ENCODE results near the gene ARID4A.
"Not testable (repeated sequence)": the region's sequence is repeated elsewhere in the genome, so short reads cannot be mapped to it uniquely, and the experiment has no call there.

Gene ARID4A

DNA sequence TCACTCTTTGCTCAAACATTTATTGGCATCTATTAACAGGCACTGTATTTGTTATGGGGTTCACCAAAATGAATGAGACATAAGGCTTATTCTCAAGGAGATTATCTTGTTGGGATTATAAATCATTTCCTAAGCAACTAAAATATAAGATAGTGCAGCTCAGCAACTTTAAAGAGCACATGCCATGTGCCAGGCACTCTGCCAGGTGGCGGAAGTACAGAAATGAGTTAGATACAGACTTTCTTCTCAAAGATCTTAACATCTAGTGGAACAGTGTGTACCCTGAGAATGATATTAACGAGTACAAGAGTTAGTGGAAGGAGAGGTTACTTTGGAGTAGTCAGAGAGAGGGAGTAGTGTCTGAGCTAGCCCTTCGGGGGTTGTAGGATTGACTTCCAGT is 68.9 kb downstream of the ARID4A start:
- DNase-seq, result no peak

DNA sequence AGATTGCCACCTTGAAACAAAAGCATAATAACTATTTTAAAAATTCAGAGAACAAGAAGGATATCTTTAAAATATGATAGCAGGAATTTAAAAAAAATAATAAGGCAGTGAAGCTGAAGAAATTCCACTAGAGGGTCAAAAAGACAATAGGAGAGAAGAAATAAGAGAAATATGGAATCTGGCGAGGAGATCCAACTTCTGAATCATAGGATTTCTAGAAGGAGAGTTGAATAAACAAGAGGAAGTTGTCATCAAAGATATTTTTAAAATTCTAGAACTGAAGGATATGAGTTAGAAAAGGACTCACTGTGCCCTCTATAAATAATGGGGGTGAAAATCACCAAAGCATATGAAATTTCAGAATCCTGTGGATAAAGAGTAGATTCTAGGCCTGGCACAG is 70.6 kb downstream of the ARID4A start:
- DNase-seq, result no peak

DNA sequence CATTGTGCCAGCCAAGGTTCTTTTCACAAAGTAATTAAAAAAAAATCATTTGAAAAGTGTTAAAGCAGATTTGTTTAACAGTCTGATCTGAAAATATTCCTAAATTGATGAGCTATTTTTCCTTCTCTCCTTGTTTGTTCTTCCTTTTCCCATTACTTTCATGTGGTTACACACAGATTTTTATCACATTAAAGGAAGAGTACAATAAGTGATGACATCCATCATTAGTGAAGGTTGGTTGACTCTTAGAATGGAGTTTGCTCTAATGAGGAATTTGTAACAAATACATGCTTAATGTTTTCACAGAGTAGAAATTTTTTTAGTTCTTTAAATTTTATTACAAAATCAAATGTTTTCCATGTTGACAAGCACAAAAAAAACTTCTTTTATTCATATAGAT is 78.4 kb downstream of the ARID4A start:
- DNase-seq, result no peak

DNA sequence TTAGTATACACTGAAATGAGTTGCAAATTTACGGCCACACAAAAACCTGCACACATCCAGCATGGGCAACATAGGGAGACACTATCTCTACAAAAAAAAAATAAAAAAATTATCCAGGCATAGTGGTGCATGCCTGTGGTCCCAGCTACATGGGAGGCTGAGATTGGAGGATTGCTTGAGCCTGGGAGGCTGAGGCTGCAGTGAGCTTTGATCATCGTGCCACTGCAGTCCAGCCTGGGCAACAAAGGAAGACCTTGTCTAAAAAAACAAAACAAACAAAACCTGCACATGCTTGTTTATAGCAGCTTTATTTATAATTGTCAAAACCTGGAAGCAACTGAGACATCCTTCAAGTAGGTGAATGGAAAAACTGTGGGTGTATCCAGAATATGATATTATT is 92.5 kb downstream of the ARID4A start:
- no peak for DNase-seq

DNA sequence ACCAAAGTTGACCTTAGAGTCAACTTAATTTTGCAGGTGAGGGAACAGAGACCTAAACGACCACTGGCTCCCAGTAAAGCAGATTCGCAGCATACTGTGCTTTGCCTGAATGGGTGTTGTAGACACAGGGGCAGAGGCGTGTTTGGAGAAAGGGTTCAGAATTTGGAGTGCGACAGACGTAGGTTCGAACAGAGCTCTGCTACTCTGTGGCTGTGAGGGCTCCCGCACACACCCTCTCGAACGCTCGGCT is 97.1 kb downstream of the ARID4A start:
- no peak for DNase-seq

DNA sequence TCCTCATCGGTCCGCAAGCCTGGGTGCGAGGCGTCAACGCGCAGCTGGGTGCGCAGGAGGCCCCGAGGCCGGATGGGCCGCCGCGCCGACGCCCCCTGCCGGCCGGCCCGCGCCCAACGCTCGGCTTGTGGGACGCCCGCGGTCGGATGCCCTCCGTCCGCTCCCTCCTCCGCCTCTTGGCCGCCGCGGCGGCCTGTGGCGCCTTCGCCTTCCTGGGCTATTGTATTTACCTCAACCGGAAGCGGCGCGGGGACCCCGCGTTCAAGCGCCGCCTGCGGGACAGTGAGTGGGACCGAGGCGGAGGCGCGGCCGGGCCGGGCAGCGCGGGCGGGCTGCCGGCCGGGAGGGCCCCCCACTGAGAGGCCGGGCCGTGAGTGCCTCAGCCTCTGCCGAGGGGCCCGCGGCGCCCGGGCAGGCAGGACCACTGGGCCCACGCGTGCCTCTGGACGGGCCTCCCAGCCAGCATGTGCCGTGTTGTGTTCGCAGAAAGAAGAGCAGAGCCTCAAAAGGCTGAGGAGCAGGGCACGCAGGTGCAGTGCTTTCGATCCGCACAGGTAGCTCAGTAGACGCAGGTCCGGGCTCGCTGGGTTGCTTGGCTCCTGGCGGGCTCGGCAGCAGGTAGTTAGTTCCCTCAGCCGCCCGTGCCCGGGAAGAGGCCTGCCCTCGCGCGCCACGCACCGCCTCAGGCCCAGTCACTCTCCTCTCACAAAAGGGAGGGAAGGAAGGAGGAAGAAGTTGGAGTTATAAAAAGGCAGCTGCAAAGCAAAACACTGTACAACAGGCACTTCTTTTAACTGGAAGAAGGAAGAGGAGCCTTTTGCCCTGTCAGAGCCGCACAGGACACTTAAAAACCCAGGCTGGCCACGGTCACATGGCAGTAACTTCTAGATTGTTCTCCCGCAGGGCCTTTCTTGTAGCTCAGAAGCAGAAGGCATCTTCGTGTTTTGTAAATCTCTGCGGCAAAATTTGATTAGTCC is 97.7 kb downstream of the ARID4A start, which contains the start of gene TOMM20L:
Gene TOMM20L, plus strand, starts transcription at position 119 of the 977 bp plus-strand sequence. Its CDS starts 28 bp downstream, at position 147.
- peak; percentile 44 for DNase-seq

DNA sequence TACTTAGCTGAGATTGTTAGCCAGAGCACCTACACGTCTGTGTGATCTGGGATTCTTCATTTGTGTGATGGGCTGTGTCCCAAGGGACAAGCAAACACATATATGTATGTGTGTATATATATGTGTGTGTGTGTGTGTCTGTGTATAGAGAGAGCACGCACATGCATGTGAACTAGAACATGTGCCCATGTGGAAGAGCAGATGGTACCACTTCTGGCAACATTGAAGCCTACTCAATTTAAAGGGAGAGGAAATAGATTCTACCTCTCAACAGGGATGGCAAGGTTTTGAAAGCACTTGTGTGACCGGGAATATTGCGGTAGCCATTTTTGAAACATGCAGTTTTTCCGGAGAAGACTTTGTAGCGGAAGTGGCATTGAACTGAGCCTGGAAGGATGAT is 98.8 kb downstream of the ARID4A start:
- DNase-seq, result no peak

DNA sequence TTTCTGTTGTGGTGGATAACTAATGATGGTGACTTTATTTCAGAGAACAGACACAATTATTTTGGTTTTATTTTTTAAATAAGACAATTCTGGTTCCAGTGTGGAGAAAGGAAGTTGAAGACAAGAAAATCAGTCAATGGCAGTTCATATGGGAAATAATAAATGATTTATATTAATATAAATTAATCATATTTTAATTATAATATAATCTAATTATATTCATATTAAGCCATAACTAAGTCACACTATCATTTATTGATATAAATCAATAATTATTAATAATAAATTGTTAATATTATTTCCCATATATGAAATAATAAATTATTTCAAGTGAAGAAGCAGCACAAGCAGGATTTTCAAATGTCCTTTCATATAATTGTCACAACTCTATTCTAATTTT is 100.1 kb downstream of the ARID4A start:
- no peak for DNase-seq

DNA sequence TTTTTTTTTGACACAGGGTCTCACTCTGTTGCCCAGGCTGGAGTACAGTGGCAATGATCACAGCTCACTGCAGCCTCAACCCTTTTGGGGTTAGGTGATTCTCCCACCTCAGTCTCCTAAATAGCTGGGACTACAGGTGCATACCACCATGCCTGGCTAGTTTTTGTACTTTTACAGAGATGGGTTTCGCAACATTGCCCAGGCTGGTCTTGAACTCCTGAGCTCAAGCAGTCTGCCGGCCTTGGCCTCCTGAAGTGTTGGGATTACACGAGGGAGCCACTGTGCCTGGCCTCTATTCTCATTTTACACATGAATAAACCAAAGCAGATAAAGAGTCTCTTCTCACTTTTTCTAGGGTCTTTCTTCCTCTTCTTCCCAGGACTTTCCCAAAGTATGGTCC is 100.5 kb downstream of the ARID4A start:
- DNase-seq, result no peak

DNA sequence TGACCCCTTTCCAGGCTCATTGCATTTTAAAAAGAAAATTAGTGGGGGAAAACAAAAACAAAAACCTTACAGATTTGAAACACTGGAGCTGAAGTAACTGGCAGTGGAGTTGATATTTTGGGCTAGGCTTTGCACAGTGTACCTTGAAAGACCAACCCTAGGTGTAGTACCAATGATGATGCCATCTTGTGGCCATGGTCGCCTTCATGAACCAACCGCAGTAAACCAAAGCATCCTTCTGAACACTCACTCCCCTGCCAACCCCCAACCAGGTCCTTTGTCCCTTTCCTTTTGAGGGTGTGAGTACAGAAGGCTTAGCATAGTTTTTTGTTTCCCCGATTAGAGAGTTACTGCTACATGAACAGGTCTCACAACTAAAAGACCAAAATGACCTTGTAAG is 103.2 kb downstream of the ARID4A start:
- no peak for DNase-seq

DNA sequence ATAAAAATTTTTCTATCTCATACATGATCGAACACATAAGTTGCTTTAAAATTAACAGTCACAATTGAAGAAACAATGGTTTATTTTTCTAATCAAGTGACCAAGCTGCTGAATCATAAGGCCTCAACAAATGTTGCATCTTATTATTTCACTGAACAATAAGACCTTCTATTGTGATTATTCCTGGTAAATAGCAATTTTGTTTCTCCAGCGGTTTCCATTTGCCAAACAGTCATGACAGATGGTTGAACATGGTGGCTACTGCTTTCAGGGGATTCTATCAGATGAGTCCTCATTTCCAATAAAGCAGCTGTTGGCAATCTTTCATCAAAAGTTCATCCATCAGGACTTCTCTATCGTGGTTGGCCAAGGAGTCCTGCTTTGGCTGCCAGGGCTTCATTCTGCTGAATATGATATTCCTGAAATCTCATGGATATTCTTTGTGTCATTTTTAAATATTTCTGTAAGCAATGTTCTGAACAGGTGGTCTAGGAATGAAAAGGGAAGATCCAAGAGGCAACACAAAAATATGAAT is 110.4 kb downstream of the ARID4A start:
- DNase-seq, result no peak

DNA sequence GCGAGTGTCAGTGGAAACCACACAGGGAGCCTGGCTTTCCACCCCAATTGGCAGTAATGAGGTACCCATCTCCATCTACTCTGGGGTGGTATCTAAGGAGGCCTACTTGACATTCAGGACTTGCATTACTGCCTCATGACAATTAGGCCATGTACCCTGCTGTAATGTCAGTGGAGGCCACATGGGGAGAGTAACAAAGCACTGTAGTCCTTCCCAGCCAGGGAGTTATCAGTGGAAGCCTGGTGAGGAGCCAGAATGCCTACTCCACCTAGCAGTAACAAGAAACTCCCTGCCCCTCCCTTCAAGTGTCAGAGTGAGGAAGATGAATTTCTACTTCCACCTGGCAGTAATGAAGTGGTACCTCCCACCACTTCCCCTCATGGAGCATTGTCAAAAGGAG is 116.5 kb downstream of the ARID4A start:
- DNase-seq, result peak; percentile 57

DNA sequence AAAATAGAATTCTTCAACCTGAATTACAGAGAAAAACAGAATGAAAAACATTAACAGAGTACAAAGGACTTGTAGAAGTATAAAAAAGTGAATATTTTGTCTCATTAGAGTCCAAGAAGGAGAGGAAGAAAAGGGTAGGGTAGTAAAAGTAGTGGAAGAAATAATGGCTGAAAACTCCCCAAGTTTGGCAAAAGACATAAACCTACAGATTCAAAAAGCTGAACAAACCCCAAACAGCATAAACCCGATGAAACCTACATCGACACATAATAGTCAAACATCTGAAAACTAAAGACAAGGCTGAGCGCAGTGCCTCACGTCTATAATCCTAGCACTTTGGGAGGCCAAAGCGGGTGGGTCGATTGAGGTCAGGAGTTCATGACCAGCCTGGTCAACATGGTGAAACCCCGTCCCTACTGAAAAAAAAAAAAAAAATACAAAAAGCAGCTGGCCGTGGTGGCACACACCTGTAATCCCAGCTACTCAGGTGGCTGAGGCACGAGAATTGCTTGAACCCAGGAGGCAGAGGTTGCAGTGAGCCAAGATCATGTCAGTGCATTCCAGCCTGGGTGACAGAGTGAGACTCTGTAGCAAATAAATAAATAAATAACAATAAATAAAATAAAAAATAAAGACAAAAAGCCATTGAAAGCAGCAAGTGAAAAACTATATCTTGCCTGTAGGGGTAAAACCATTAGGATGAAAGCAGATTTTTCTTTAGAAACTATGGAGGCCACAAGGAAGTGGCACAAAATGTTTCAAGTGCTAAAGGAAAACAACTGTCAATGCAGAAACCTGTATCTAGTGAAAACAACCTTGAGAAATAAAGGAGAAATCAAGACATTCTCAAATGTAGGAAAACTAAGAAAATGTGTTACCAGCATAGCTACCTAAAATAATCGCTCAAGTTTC is 117.5 kb downstream of the ARID4A start:
- DNase-seq, result no peak

DNA sequence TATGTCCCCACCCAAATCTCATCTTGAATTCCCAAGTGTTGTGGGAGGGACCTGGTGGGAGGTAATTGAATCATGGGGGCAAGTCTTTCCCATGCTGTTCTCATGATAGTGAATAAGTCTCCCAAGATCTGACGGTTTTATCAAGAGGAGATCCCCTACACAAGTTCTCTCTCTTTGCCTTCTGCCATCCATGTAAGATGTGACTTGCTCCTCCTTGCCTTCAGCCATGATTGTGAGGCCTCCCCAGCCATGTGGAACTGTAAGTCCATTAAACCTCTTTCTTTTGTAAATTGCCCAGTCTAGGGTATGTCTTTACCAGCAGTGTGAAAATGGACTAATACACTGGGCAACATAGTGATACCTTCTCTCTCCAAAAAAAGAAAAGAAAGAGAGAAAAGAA is 118.6 kb downstream of the ARID4A start:
- not testable (repeated sequence) for DNase-seq
